SHP77 (cell line): ENCODE measurements around the gene CCIN.
"Not testable (repeated sequence)": the region's sequence is repeated elsewhere in the genome, so short reads cannot be mapped to it uniquely, and the experiment has no call there.

Experiments used
- DNase-seq, 2 experiments: peaks; one replicate each; lab custom pipeline; 2025; lab: John Stamatoyannopoulos, UW

The CCIN gene

DNA sequence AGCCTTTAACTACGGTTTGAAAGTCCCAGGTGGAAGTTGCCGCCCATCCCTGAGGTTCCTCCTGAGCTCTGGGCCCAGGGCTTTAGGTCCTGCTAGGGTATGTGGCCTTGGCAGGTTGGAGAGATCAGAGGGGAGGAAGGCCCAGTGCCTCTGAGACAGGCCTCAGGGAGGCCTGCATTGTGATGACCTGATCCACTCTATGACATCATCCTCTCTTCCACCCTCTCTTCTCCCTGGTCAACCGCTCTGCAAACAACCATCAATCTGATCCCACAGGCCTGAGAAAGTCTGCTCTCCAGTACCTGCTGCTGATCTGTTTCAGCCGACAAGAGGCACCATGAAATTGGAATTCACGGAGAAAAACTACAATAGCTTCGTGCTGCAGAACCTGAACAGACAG, at the start of gene CCIN:
TSS of gene CCIN (plus strand) at position 223 of the 400 bp plus-strand sequence. CDS start at position 338, 115 bp downstream.
- DNase-seq = no peak

GRCh38 chr9:36119476-36119875, 49.7 kb upstream of the CCIN start:
- no peak for DNase-seq

DNA sequence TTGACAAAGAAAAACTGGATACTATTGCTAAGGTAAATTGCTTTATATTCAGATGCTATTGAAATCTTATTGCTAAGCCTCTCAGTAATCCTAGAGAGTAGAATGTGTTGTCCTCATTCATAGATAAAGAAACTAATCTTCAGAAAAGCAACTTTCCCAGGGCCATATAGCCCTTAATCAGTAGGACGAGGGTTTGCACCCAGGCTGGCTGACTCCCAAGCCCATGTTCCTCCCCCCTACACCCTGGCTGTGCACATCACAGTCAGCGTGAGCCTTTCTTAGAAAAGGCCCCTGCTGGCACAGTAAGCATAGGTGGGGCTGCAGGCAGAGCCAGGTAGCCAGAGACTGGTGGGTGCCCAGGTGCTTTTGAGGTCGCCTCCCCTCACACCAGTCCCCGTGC, 48.5 kb upstream of the CCIN start:
- DNase-seq = no peak

GRCh38 chr9:36121971-36122370, 47.2 kb upstream of the CCIN start:
- DNase-seq = no peak

DNA sequence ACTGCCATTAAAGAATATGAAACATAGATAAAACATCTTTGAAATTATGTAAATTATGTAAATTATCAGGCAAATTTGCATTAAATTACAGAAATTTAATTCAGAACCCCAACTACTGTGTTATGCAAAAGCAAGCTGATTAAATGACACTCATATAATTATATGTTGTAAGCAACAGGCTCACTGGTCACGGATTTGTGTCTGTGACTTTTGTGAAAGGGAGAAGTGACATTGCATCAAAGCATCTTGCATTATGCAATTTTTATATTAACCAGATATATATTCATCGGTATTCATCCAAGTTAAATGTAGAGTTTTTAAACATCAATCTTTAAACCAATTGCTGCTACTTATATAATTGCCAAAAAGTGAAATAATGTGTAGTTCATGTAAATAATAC, 45.7 kb upstream of the CCIN start:
- no peak for DNase-seq

DNA sequence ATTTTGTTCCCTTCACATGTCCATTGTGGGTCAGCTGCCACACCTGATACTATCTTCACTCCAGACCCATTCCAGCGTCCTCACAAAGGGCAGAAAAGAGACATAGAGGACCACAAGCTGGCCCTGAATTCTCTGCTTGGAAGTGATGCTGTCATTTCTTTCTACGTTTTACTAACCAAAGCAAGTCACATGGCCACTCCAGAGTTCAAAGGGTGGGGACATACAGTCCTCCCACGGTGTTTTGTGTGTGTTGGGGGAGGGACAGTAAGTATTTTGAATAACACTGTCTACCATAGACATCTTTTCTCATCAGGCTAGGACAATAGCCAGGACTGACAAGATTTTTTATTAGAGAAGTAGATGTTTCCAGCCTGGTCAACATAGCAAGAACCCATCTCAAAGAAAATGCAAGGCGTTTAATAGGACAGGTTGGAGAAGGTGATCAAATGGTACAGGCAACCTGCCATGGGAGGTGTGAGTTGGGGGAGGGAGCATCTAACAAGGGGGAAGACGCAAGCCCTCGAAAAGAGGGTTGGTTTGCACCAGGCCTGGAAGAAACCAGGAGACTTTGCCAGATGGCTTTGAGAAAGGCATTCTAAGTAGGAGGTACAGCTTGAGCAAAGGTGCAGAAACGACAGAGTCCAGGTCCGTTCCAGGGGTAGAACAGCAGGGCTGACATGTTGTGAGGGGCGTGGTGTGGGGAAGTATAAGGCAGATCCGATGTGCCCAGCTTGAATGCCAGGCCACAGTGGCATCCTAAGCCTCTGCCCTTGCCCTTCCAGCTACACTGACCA, 43.9 kb upstream of the CCIN start:
- no peak for DNase-seq

DNA sequence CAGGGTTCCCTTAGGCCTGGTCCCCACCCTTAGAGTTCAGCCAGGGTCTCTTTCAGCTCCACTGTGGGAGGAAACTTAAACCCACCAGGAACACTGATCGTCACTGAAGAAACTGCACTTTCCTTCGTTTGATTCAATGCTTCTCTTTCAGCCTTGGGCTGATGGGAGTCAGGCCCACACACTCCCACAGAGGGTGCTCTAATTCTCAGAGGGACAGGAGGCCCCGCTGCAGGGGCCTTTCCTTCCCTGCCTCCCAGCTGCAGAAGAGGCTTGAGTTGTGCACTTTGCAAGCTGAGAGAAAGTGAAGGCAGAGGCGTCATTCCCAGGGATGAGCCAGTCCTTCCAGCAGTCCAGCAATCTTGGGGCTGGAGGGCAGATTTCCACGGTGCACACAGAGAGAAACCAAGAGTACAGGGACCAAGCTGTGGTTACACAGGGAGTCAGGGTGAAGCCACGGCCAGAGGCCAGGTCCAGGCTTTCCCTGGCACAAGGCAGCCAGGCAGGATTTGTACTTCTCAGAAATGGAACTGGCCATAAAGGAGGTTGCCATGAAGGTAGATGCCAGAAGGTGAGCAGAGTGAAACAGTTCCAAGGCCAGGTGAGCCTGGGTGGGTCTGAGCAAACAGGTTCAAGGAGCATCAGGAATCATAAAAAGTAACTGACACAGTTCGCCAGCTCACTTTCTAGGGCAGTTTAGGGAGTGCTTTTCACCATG, 43.0 kb upstream of the CCIN start:
- no peak for DNase-seq

DNA sequence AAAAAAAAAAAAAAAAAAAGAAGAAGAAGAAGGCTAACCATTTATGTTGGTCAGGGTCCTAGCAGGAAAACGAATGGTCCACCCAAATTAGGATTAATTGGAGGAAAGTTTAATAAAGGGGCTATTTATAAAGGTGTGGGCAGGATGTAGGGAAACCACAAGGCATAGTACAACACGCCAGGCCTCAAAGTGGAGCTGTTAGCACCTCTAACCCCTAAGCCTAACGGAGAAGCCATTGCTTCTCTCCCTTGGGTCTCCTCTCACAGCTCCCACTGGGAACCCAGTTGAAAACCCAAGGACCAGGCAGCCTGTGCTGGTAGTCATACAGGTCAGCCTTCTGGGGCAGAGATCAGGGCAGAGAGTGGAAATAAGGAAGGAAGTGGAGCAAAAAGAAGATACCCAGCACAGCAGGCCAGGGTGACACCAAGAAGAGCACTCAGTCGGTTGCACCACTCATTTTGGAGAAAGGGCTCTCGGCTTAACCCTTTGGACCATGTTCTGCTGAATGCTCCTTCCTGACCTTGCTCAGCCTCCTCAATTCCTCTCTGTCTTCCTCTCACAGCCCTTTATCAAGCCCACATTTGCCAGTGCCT, 41.4 kb upstream of the CCIN start:
- DNase-seq = no peak

DNA sequence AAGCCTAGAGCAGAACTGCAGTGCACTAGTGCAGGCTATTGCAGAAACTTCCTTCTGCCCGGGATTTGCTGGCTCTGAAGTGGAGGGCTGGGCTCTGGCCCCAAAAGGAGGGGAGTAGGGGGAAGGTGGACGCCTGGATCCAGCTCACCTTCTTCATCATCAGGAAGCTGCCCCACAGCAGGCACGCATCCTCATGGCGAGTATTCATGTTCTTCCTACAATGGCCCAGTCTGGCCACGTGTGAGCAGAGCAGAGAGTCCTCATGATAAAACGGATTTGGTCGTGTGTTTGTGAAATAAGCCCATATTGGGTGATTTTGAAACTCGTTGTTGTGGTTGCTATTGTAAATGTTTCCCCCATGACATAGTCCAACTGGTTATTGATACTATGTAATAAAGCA, 40.8 kb upstream of the CCIN start:
- no peak for DNase-seq

DNA sequence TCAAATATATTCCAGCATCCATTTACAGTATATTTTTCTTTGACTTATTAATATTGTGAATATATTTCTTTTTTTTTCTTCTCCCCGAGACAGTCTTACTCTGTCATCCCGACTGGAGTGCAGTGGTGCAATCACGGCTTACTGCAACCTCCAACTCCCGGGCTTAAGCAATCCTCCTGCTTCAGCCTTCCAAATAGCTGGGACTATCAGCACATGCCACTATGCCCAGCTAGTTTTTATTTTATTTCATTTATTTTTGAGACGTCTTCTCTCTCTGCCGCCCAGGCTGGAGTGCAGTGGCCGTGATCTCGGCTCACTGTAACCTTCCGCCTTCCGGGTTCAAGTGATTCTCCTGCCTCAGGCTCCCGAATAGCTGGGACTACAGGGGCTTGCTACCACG, 40.0 kb upstream of the CCIN start:
- DNase-seq = no peak

DNA sequence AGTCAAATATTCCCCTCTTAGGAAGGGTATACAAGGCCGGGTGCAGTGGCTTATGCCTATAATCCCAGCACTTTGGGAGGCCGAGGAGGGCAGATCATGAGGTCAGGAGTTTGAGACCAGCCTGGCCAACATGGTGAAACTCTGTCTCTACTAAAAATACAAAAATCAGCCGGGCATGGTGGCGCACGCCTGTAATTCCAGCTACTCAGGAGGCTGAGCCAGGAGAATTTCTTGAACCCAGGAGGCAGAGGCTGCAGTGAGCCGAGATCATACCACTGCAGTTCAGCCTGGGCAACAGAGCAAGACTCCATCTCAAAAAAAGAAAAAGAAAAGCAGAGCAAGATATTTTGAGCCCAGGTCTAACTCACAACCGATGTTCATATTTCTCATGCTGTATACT, 37.5 kb upstream of the CCIN start:
- DNase-seq = not testable (repeated sequence)

- DNase-seq = no peak
Measured at GRCh38 chr9:36132086-36132485, 37.1 kb upstream of the CCIN start.

DNA sequence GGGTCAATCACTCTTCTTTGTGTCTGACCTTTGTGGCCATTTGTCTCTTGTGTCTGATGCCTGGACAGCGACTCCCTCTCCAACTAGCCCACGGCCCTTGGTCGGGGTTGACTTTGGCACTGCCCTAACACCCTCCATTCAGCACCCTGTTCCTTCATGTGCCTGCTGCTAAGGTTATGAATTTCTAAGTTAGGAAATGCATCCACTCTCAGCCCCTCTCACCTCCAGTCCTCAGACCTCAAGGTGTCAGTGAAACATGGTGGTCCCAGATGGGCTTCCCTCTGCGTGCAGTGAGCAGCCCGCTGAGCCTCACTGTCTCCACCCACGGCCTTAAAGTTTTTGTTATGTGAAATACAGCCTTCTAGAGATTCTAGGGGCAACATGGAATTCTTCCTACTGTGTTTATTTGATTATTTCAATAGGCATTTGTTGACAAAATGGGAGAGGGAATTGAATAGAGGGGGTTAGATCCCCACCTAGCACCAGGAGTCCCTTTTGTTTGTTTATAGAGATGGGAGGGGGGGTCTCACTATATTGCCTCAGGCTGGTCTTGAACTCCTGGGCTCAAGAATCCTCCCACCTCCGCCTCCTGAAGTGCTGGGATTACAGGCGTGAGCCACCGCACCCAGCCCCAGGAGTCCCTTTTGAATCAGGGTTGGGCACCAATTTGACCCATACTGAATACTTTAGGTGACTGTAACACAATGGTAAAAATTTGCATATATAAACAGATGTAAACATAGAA, 34.3 kb upstream of the CCIN start:
- DNase-seq = no peak

GRCh38 chr9:36135741-36136271, 33.4 kb upstream of the CCIN start:
- no peak for DNase-seq

GRCh38 chr9:36136272-36136893, 32.8 kb upstream of the CCIN start, which contains the start of gene GLIPR2:
Gene GLIPR2, plus strand, starts transcription at chr9:36136733. Its CDS starts 46 bp downstream, at chr9:36136779.
- DNase-seq = no peak

- DNase-seq = no peak
Measured at GRCh38 chr9:36136894-36137391, 32.2 kb upstream of the CCIN start.

- DNase-seq = no peak
Measured at GRCh38 chr9:36137392-36138004, 31.7 kb upstream of the CCIN start.

- no peak for DNase-seq
Measured at GRCh38 chr9:36138496-36138895, 30.7 kb upstream of the CCIN start.

GRCh38 chr9:36138901-36139300, 30.3 kb upstream of the CCIN start:
- no peak for DNase-seq

GRCh38 chr9:36140086-36141084, 28.8 kb upstream of the CCIN start:
- no peak for DNase-seq
